GM19397 (cell line): ENCODE measurements around the gene ASPG.

Experiments used
- ATAC-seq: cut with Tn5 transposase; IDR thresholded peaks from one replicate; pipeline ENCODE4 v1.9.1; 2021; ENCODE audit warnings: mild to moderate bottlenecking, moderate library complexity; ENCODE audit not compliant: unreplicated experiment

Gene ASPG

GRCh38 chr14:104135121-104135903 lies 49.8 kb downstream of the ASPG start:
- no peak for ATAC-seq

GRCh38 chr14:104135904-104136471 lies 50.5 kb downstream of the ASPG start:
- ATAC-seq = no peak

DNA sequence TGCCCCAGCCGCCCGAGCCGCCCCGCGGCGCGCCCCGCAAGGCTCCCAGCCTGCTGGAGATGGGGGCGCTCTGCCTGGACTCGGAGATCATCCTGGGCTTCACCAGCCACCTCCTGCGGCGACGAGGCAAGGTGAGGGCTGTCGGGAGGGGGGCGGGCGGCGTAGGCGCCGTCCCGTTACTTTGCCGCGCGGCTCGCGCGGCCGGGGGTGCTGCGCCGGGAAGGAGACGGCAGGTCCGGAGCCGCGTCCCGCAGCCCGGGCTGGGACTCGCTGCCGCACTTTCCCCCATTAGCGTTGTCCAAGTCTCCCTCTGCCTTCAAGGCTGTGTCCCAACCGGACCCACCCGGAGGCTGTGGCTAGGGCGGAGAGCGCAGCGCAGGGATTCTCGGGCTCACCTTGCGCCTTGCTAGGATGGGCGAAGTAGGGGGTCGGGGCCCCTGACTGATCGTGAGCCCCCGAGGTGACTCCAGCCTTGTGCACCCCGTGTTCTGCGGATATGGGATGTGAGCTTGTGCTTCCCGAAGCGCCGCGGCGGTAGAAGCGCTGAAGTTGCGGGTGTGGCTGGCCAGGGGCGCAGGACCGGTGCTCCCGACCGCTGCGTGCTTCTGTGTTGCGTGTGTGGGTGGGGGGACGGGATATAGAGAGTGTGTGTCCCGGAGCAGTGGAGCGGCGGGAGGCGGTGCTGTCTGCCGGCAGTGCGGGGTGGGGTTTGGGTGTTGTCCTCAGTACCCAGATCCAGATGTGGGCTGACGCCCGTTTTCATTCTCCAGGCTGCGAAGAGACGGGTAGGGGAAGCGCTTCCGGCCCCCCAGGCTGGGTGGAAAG lies 51.2 kb downstream of the ASPG start:
- ATAC-seq = no peak

GRCh38 chr14:104137297-104138097 lies 52.0 kb downstream of the ASPG start:
- ATAC-seq = no peak

DNA sequence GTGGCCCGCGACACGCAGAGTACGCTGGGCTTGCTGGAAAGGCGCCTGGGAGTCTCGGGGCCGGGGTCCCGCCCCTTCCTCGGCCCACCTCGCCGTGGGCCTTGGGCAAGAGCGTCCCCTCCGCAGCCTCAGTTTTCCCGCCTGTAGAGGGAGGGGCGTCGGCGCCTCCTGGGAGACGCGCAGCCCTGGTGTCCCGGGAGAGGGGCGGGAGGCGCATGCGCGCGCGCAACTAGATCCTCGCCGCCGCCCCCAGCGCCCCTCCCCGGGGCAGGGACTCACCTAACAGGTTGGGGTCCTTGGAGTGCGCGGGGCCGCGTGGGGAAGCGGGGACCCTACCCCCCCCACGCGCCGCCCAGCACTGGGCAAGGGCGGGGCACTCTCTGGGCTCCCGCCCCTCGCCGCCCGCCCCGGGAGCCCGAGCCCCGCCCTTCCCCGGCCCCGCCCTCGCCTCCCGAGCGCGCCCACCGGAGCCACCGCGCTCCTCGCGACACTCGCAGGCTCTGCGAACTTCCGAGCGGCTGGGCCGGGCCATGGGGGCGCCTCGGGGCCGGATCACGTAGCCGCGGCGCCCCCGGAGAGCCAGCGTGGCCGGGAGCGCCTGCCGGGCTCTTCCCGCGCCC lies 52.7 kb downstream of the ASPG start, which contains the start of gene KIF26A:
Gene KIF26A, plus strand, starts transcription at position 490 of the 620 bp plus-strand sequence. CDS start 136 bp downstream, outside the sequence.
- no peak for ATAC-seq

- no peak for ATAC-seq
These were observed 53.4 kb downstream of the ASPG start for GRCh38 chr14:104138718-104139459.

- no peak for ATAC-seq
These were observed 54.1 kb downstream of the ASPG start for GRCh38 chr14:104139460-104140212.

DNA sequence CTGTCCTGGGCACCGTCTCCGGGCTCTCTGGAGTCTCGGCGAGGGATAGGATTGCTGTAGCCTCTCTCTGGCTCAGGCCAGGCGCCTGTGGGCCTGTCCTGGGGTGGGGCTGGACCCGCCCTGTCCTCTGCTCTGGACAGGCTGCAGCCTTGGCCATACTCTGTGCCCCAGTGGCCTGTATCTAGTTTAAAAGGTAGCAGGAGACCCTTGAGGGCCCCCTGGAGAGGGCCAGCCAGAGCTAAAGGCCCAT lies 54.6 kb downstream of the ASPG start:
- ATAC-seq = no peak

- ATAC-seq = no peak
These were observed 55.2 kb downstream of the ASPG start for GRCh38 chr14:104140463-104141331.

DNA sequence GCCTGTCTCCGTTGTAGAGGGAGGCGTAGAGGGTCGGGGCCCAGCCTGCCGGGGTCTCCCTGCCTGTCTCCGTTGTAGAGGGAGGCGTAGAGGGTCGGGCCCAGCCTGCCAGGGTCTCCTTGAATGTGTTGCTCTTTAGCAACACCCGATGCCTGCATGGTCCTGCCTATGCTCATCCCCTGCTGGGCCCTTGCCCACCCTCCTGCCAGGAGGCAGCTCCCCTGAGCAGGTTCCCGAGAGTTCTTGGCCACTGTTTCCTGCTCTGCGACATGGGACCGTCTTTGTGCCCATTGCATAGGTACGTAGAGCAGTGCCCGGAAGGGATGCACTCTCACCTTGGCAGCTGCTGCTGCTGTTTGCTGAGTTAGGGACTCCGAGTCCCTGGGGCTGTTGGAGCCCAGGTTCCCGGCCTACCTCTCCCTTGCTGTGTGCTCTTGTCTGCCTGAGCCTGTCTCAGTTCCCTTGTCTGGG lies 56.2 kb downstream of the ASPG start:
- ATAC-seq = no peak

DNA sequence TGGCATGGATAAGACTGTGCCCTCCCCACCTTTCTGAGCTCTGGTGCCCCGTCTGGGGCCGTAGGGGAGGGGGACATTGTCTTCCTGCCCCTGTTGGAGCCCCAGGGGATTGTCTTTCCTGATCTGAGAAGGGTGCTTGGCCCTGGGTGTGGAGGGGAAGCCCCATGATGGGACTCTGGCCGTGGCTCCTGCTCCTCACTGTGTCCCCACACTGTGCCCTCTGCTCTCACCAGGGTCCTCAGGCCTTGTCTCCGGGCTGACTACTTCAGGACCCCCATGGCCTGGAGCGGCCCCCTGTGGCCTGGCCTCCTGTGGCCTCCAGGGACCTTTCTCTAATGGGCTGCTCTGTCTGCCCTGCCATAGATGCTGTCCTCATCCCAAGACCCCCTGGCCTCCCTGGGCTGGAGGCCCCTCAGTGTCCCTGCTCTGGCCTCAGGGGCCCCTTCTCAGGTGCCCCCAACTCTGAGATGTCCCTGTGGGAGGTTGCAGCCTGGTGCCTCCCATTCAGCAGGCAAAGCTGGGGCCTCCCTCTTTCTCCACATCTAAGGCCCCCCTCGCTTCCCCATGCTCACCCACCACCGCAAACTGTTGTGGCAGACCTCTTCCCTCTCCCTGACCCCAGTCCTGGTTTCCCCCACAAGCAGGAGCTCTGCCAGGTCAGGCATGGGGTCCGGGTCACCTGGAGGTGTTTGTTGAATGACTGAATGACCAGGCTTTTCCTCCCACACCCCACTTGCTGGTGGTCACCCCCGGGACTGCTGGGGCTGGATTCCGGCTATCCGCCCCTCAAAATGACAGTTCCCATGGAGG lies 56.8 kb downstream of the ASPG start:
- ATAC-seq = no peak

- no peak for ATAC-seq
These were observed 57.5 kb downstream of the ASPG start for GRCh38 chr14:104142946-104143470.

GRCh38 chr14:104143521-104144452 lies 58.3 kb downstream of the ASPG start:
- no peak for ATAC-seq

- no peak for ATAC-seq
These were observed 58.9 kb downstream of the ASPG start for GRCh38 chr14:104144453-104144790.

DNA sequence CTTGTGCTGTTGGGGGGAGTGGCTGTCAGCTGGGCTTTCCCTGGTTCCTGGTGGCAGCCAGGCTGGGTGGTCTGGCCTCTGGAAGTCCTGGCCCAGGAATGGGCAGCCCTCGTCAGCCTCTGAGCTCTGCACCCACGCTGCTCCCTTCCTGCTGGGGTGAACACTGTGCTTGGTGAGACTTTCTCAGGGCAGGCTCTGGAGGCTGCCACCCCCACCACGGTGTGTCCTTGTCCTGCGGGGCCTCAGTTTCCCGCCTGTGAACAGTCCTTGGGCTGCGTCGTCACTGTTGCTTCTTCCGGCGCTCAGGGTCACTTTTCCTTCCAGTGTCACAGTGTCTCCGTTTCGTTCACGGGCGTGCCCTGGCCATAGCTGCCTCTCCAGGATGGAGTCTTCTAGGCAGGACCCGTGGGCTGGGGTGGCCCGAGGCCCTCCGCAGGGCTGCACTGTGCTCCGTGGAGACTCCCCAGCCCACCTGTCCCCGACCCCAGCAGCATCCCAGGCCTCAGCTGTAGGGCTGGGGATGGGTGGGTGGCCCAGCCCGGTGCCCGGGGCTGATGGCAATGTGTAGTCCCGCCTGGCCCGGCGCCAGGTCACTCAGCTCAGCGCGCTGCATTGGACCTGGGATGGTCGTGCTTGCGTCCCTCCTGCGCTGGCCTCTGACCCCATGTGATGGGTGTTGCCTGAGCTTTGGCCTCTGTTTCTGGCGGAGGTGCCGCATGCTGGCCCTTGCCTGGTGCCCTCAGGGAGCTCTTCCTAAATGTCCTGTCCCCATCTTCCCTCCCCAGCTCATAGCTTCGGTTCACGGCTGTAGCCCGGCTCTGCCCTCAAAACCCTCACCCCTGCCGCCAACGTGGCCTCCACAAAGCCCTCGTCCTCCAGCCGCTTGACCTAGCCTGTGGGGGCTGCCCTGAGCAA lies 59.7 kb downstream of the ASPG start:
- no peak for ATAC-seq
